Measurements from ENCODE around the gene TRAK1.

The TRAK1 gene

GRCh38 chr3:42256135-42256819, 165.1 kb downstream of the TRAK1 start:
- FAIRE-seq (no peak), DNase-seq (ENCODE audit: insufficient read length) (no peak)
- TF ChIP-seq POLR2AphosphoS5 (IDR thresholded peaks at IDR 0.05; ENCODE audit: low read depth, low read length) (no peak), TAF1 (IDR thresholded peaks at IDR 0.05; ENCODE audit: borderline replicate concordance, low read depth, low read length) (no peak), POLR2A (IDR thresholded peaks at IDR 0.05; ENCODE audit: low read depth, low read length) (no peak)

- DNase-seq (ENCODE audit: insufficient read length) (no peak), FAIRE-seq (no peak)
- TF ChIP-seq TAF1 (IDR thresholded peaks at IDR 0.05; ENCODE audit: borderline replicate concordance, low read depth, low read length) (no peak), POLR2A (IDR thresholded peaks at IDR 0.05; ENCODE audit: low read depth, low read length) (no peak), POLR2AphosphoS5 (IDR thresholded peaks at IDR 0.05; ENCODE audit: low read depth, low read length) (no peak)
Measured at GRCh38 chr3:42257007-42257406, 165.8 kb downstream of the TRAK1 start.

DNA sequence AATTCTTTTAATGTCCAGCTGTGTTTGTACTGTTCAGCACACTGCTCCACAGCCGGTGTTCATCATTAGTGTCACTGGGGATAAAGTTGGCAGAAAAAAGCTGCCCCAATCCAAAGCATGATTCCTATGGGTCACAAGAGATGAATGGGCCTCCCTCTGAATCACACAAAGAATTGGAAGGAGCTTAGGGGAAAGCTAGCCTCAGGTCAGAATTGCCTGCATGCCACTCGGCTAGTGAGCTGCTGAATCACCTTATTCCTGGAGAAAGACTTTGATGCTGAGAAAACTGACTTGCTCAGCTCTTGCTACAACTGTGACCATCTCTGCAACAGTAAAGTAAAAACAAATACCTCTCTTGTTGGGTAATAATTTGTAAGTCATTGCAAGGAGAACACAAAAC, 171.4 kb downstream of the TRAK1 start:
- DNase-seq (ENCODE audit: insufficient read length) (no peak), FAIRE-seq (no peak)
- TF ChIP-seq TAF1 (IDR thresholded peaks at IDR 0.05; ENCODE audit: borderline replicate concordance, low read depth, low read length) (no peak), POLR2AphosphoS5 (IDR thresholded peaks at IDR 0.05; ENCODE audit: low read depth, low read length) (no peak), POLR2A (IDR thresholded peaks at IDR 0.05; ENCODE audit: low read depth, low read length) (no peak)

GRCh38 chr3:42263354-42264346, 172.5 kb downstream of the TRAK1 start:
- no peak for DNase-seq (ENCODE audit: insufficient read length)
- no peak for TF ChIP-seq TAF1 (IDR thresholded peaks at IDR 0.05; ENCODE audit: borderline replicate concordance, low read depth, low read length)
- no peak for TF ChIP-seq POLR2A (IDR thresholded peaks at IDR 0.05; ENCODE audit: low read depth, low read length)
- no peak for FAIRE-seq

- FAIRE-seq, result no peak
- DNase-seq (ENCODE audit: insufficient read length), result no peak
- TF ChIP-seq POLR2AphosphoS5 (IDR thresholded peaks at IDR 0.05; ENCODE audit: low read depth, low read length), result no peak
- TF ChIP-seq TAF1 (IDR thresholded peaks at IDR 0.05; ENCODE audit: borderline replicate concordance, low read depth, low read length), result no peak
- no peak for TF ChIP-seq POLR2A (IDR thresholded peaks at IDR 0.05; ENCODE audit: low read depth, low read length)
Measured at GRCh38 chr3:42264399-42265058, 173.4 kb downstream of the TRAK1 start.

DNA sequence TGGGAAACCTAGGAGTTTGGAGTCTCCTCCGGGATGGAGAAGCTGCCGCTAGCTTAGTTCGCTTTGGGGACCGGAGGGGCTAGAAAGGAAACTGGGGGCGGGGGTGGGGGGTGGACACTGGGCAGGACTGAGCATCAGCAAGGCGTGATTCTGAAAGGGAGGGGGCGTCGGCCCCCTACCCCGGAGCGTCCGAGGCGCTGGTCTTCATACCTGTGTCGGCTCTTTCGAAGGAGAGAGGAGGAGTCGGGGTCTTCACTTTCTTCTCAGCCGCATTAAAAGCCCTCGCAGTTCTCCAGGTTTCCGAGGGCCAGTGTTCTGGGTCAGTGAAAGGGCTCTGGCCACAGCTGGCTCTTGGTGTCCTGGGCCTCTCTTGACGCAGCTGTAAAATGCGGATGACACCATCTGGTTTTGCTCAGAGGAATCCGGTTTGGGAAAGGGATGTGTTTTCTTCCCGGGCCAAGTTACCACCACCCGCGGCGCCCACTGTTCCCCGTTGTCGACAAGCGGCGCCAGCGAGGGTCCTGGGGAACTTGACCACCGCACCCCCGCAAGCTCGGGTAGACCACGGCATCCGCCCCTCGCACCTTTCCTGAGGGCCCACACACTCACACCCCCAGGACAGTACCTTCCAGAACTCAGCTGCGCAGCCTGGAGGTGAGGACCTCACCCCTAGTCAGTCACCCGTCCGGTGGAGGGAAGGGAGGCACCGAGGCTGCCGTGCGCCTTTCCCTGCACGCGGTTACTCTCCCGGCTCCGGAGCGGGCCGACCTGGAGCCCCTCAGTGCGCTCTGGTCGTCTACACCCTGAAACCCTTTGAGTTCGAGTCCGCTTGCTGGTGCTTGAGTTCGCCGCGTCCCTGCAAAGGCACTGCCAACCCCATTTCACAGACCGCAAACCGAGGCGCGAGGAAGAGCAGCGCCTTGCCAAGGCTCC, 174.2 kb downstream of the TRAK1 start:
- FAIRE-seq (no peak), DNase-seq (ENCODE audit: insufficient read length) (no peak)
- TF ChIP-seq POLR2AphosphoS5 (IDR thresholded peaks at IDR 0.05; ENCODE audit: low read depth, low read length) (no peak), POLR2A (IDR thresholded peaks at IDR 0.05; ENCODE audit: low read depth, low read length) (no peak), TAF1 (IDR thresholded peaks at IDR 0.05; ENCODE audit: borderline replicate concordance, low read depth, low read length) (no peak)

- no peak for FAIRE-seq
- no peak for TF ChIP-seq POLR2AphosphoS5 (IDR thresholded peaks at IDR 0.05; ENCODE audit: low read depth, low read length)
- TF ChIP-seq TAF1 (IDR thresholded peaks at IDR 0.05; ENCODE audit: borderline replicate concordance, low read depth, low read length), result no peak
- TF ChIP-seq POLR2A (IDR thresholded peaks at IDR 0.05; ENCODE audit: low read depth, low read length), result no peak
- no peak for DNase-seq (ENCODE audit: insufficient read length)
Measured at GRCh38 chr3:42266085-42266484, 174.9 kb downstream of the TRAK1 start, which contains the start of gene CCK. Gene CCK (minus strand): TSS chr3:42266185. CDS start chr3:42263630, 2,555 bp downstream.

DNA sequence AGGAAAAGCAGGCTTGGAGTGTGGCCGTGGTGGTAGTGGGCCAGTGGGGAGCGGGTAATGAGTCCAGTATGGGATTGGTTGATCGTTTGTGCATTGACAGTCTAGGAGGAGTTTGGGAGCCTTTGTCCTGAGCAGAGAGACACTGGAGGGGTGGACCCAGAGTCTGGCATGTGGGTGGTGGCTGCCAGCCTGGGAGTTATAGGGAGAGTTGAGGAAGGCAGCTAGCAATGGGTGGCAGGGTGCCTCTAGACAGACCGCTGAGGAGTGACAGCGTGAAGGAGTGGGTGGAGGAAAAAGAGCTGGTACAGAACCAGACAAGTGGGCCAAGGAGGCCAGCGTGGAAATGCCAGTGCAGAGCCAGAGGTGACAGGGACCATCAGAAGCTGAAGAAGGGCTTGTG, 176.7 kb downstream of the TRAK1 start:
- DNase-seq (ENCODE audit: insufficient read length) (no peak), FAIRE-seq (no peak)
- TF ChIP-seq POLR2AphosphoS5 (IDR thresholded peaks at IDR 0.05; ENCODE audit: low read depth, low read length) (no peak), TAF1 (IDR thresholded peaks at IDR 0.05; ENCODE audit: borderline replicate concordance, low read depth, low read length) (no peak), POLR2A (IDR thresholded peaks at IDR 0.05; ENCODE audit: low read depth, low read length) (no peak)

GRCh38 chr3:42269647-42270046, 178.5 kb downstream of the TRAK1 start:
- FAIRE-seq, result no peak

DNA sequence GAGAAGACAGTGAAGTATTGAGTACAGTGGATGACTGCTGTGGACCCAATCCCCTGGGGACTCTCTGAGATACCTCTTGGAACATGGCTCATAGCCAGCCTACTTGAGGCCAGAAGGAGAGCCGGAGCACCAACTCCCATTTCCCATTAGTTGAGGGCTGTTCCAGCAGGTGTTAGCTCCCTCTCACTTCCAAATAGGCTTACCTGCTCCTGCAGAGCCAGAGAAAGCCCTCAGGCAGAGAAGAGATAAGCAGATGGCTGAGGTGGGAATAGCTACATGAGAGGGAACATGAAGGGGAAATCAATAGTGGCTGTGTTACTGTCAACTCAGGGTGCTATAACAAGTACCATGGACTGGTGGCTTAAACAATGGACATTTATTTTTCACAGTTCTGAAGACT, 179.4 kb downstream of the TRAK1 start:
- DNase-seq (ENCODE audit: insufficient read length) (no peak), FAIRE-seq (no peak)
- TF ChIP-seq POLR2A (IDR thresholded peaks at IDR 0.05; ENCODE audit: low read depth, low read length), result no peak
- no peak for TF ChIP-seq TAF1 (IDR thresholded peaks at IDR 0.05; ENCODE audit: borderline replicate concordance, low read depth, low read length)
- no peak for TF ChIP-seq POLR2AphosphoS5 (IDR thresholded peaks at IDR 0.05; ENCODE audit: low read depth, low read length)

More at GRCh38 chr3:42269647-42270046, 178.5 kb downstream of the TRAK1 start:
- no peak for TF ChIP-seq POLR2AphosphoS5 (IDR thresholded peaks at IDR 0.05; ENCODE audit: low read depth, low read length)
- no peak for TF ChIP-seq TAF1 (IDR thresholded peaks at IDR 0.05; ENCODE audit: borderline replicate concordance, low read depth, low read length)
- no peak for TF ChIP-seq POLR2A (IDR thresholded peaks at IDR 0.05; ENCODE audit: low read depth, low read length)
- DNase-seq (ENCODE audit: insufficient read length), result no peak
